Gastroesophageal sphincter (tissue), 4 donors: ENCODE results near the gene MDM1. TPM values are rescaled to one million over a fixed set of nuclear protein-coding genes. Genes with fewer than 3 reads are reported as not detected.

Source experiments
- ATAC-seq: fragments of 150-250 bp; one replicate; pipeline ENCODE4 v1.9.1; 2016; ENCODE audit warnings: mild to moderate bottlenecking, moderate library complexity
- H3K27ac ChIP-seq, 4 donors: fragments of 200-600 bp; sonication (generic) in 3 of 4; 1 replicate in 3 of 4; 2 replicates in 1 of 4; pipeline ENCODE4 v1.5.1; 2016 to 2019
- H3K27me3 ChIP-seq: fragments of 200-600 bp; sonication (generic); one replicate; pipeline ENCODE4 v1.5.1; 2019
- H3K36me3 ChIP-seq, 2 donors: fragments of 200-600 bp; sonication (generic); one replicate each; pipeline ENCODE4 v1.5.1; 2019; ENCODE audit warnings: control low read depth in 1 of 2
- H3K4me1 ChIP-seq, 3 donors: fragments of 200-600 bp; sonication (generic); 1 replicate in 2 of 3; 2 replicates in 1 of 3; pipeline ENCODE4 v1.5.1; 2016 to 2019; ENCODE audit warnings: control low read depth in 2 of 3
- H3K4me3 ChIP-seq, 2 donors: fragments of 200-600 bp; sonication (generic); one replicate each; pipeline ENCODE4 v1.5.1; 2019; ENCODE audit warnings: mild to moderate bottlenecking in 1 of 2, moderate library complexity in 1 of 2
- H3K9me3 ChIP-seq, 3 donors: fragments of 200-600 bp; sonication (generic); one replicate each; pipeline ENCODE4 v1.5.1; 2017 to 2019; ENCODE audit warnings: control low read depth in 2 of 3
- EP300 ChIP-seq: sonication (generic); formaldehyde crosslinking; IDR thresholded peaks from one replicate; pipeline ENCODE4 v1.6.1; 2017; ENCODE audit warnings: antibody characterized with exemption, mild to moderate bottlenecking
- POLR2A ChIP-seq, 2 donors: fragments of 450-650 bp; IDR thresholded peaks; one replicate each; pipeline ENCODE4 v1.6.1; 2017; ENCODE audit warnings: antibody characterized with exemption in 2 of 2, mild to moderate bottlenecking in 2 of 2, moderate library complexity in 1 of 2
- POLR2AphosphoS5 ChIP-seq: sonication (generic); formaldehyde crosslinking; IDR thresholded peaks from one replicate; pipeline ENCODE4 v1.6.1; 2017; ENCODE audit warnings: antibody characterized with exemption
- WGBS, 2 donors: methylation state at CpG; one replicate each; pipeline ENCODE4 v1.1.5; 2018; ENCODE audit warnings: low coverage in 1 of 2; 5-methylcytosine and 5-hydroxymethylcytosine counted together
- total RNA-seq, 4 donors: library from RNA; depleted of rRNA; stranded (reverse); fragments of >200 nt; gene quantifications; one replicate each; pipeline ENCODE4 v1.1.0, GENCODE V29; 2016
- TF ChIP-seq, protein P1 (sequence below), 4 experiments: fragments of 200-600 bp in 2 of 4; fragments of 450-650 bp in 2 of 4; sonication (generic) in 1 of 4; IDR thresholded peaks; one replicate each; pipeline ENCODE4 v1.5.1; 2017 to 2019; ENCODE audit warnings: antibody characterized with exemption in 4 of 4, mild to moderate bottlenecking in 2 of 4, moderate library complexity in 2 of 4

Gene MDM1
- total RNA-seq, 4 donors from 2014 or later, result 13.5 to 38.8 (median 23.1) TPM

DNA sequence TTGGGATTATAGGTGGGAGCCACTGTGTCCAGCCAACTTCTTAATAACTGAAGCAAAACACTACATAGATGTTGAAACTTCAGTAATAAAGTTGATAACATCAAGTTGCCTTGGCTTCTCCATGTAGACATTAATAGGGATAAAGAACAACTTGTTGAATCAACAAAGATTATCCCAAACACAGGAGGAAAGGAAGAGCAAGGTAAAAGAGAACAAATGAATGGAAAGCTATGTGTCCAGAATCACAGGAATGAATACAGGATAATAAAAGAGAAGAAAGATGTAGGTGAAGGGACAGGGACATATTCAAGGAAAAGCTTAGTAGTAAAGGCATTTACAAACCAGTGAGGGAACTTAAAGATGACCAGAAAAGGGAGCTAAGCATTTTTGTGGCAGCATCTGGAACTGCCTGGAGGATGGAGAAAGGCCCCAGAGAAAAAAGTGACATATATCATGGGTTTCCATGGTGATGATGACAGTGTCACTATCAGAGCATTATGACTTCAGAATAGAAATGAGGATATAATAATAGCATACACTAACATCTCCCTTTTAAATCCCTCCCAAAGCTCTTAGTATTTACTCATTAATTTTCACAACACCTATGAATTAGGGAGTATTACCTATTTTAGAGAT is 24.0 kb upstream of the MDM1 start:
- peaks cover 0 to 30% (median 0%) of the 10 kb centered on the region in 3 donors for H3K4me1 ChIP-seq
- H3K36me3 ChIP-seq, result no peaks in the 10 kb centered on the region
- H3K9me3 ChIP-seq, result no peaks in the 10 kb centered on the region
- TF ChIP-seq, protein P1, sequence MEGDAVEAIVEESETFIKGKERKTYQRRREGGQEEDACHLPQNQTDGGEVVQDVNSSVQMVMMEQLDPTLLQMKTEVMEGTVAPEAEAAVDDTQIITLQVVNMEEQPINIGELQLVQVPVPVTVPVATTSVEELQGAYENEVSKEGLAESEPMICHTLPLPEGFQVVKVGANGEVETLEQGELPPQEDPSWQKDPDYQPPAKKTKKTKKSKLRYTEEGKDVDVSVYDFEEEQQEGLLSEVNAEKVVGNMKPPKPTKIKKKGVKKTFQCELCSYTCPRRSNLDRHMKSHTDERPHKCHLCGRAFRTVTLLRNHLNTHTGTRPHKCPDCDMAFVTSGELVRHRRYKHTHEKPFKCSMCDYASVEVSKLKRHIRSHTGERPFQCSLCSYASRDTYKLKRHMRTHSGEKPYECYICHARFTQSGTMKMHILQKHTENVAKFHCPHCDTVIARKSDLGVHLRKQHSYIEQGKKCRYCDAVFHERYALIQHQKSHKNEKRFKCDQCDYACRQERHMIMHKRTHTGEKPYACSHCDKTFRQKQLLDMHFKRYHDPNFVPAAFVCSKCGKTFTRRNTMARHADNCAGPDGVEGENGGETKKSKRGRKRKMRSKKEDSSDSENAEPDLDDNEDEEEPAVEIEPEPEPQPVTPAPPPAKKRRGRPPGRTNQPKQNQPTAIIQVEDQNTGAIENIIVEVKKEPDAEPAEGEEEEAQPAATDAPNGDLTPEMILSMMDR (IDR thresholded peaks at IDR 0.05), result no peak
- TF ChIP-seq POLR2AphosphoS5, result no peak
- no peak for TF ChIP-seq POLR2A (IDR thresholded peaks at IDR 0.05)
- TF ChIP-seq EP300, result no peak
- no peak for ATAC-seq
- peak overlapping the region in 1 of 4 donors; percentile 57 for H3K27ac ChIP-seq
- no peak overlapping the region for H3K4me3 ChIP-seq
- no peaks in the 10 kb centered on the region for H3K27me3 ChIP-seq

DNA sequence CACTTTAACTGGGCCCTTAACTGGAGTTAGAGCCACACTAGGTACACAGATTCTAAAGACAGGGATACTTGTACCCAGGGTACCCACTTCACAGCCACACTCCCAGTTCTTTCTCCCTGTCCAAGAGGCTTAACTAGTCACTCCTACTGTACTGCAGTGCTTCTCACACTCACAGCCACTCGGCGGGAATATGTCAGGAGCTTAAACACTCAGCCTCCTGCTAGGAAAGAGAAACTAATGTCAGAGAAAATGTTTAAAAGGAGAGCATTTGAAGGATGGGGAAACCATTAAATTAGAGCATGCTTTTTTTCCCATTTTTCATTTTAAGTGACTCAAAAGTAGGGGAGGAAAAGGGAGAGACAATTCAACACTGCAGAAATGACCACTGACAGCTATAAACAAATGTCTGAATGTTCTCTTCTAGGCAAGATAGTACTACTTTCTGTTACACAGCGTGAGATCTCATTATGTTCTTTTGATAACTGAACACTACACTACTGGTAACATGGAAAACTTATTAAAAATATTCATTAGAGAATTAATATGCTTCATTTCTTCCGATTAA is 22.9 kb upstream of the MDM1 start:
- no peak for ATAC-seq
- peaks cover 0 to 41% (median 0%) of the 10 kb centered on the region in 3 donors for H3K4me1 ChIP-seq
- H3K9me3 ChIP-seq, result no peaks in the 10 kb centered on the region
- H3K36me3 ChIP-seq, result no peaks in the 10 kb centered on the region
- peak overlapping the region; percentile 6 to 59 (median 56) for H3K27ac ChIP-seq
- TF ChIP-seq EP300 (no peak), POLR2AphosphoS5 (peak; percentile 38)
- 17 to 28% methylated on average over 4 of the region's 4 CpGs for WGBS, 2 donors
- H3K27me3 ChIP-seq, result no peaks in the 10 kb centered on the region
- no peak overlapping the region for H3K4me3 ChIP-seq

DNA sequence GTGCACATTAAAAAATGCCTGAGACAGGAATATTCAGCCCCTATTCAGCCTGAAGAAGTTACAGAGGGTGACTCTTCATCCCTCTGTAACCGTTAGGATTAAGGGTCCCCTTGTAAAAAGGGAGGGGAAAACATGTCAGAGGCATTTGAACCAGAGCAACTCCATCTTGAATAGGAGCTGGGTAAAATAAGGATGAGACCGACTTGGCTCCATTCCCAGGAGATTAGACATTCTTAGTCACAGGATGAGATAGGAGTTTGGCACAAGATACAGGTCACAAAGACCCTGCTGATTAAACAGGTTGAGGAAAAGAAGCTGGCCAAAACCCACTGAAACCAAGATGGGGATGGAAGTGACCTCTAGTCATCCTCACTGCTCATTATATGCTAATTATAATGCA is 19.9 kb upstream of the MDM1 start:
- no peak for TF ChIP-seq EP300
- no peak for TF ChIP-seq POLR2A (IDR thresholded peaks at IDR 0.05)
- TF ChIP-seq, protein P1 (IDR thresholded peaks at IDR 0.05), result no peak
- no peak for TF ChIP-seq POLR2AphosphoS5
- Histone ChIP-seq H3K9me3 (no peaks in the 10 kb centered on the region), H3K4me3 (no peak overlapping the region), H3K27ac (no peak overlapping the region), H3K4me1 (peaks cover 0 to 48% (median 0%) of the 10 kb centered on the region in 3 donors), H3K27me3 (no peaks in the 10 kb centered on the region), H3K36me3 (no peaks in the 10 kb centered on the region)
- 46 to 67% methylated on average over 2 of the region's 2 CpGs for WGBS, 2 donors
- ATAC-seq, result no peak

DNA sequence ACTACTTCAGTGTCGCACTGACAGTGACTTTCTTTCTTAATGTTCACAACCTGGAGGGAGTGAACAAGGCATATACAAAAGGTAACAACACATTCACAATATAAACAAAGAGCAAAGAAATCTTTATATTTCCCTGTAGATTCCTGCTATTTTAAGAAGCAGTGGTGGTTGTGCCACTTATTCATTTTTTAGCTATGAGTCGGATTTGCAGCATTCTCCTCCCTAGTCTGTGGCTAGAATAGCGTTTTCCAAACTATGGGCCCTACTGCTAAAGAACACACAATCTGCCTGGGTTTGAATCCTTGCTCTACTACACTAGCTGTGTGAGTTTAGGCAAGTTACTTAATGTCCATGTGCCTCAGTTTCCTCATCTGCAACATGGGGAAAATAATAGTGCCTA is 18.6 kb upstream of the MDM1 start:
- Histone ChIP-seq H3K4me3 (no peak overlapping the region), H3K9me3 (no peaks in the 10 kb centered on the region), H3K36me3 (no peaks in the 10 kb centered on the region), H3K27me3 (no peaks in the 10 kb centered on the region), H3K27ac (no peak overlapping the region), H3K4me1 (peaks cover 0 to 47% (median 0%) of the 10 kb centered on the region in 3 donors)
- no peak for ATAC-seq
- 66 to 72% methylated on average over 3 of the region's 3 CpGs for WGBS, 2 donors
- TF ChIP-seq POLR2AphosphoS5 (no peak), EP300 (no peak), POLR2A (IDR thresholded peaks at IDR 0.05) (no peak)
- TF ChIP-seq, protein P1 (IDR thresholded peaks at IDR 0.05), result no peak

DNA sequence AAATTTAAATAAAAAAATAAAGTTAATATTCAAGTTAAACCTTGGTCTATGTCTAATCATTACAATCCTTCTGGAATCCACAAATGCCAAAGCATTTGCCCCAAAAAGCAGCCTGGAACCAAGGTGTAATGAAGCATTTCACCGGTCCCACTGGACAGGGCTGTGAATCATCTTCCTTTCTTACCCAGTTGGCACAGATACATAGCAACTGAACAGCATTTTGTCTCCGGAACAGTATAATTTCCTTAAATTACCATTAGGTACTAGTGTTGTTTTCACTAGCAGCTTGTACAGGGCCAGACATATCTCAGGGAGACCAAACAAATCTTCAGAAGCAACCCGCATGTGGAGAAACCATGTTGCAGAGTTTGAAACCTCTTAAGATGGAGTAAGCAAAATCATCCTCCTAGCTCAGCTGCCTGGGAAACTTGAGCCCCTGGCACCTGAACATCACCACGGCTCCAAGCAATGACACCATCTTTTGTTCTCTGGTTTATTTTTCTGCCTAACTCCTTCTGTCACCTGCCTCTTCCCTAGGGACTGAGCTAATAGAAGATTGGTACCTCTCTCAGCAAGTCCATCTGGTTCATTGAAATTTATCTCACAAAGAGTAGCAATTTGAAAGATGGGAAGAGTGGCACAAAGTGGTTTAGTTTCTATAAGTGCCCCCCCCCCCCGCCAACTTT is 17.9 kb upstream of the MDM1 start:
- H3K27me3 ChIP-seq, result no peaks in the 10 kb centered on the region
- no peaks in the 10 kb centered on the region for H3K36me3 ChIP-seq
- no peak for ATAC-seq
- WGBS, 2 donors, result 62 to 71% methylated on average over 5 of the region's 5 CpGs
- H3K27ac ChIP-seq, result peak overlapping the region in 2 of 4 donors; percentile 35 to 50
- peaks cover 0 to 40% (median 0%) of the 10 kb centered on the region in 3 donors for H3K4me1 ChIP-seq
- H3K9me3 ChIP-seq, result no peaks in the 10 kb centered on the region
- TF ChIP-seq POLR2AphosphoS5, result no peak
- TF ChIP-seq EP300, result no peak
- TF ChIP-seq POLR2A (IDR thresholded peaks at IDR 0.05), result no peak
- TF ChIP-seq, protein P1 (IDR thresholded peaks at IDR 0.05), result no peak
- no peak overlapping the region for H3K4me3 ChIP-seq
